HepG2 (cell line): ENCODE results near the gene UNKL. TPM values are rescaled to one million over a fixed set of nuclear protein-coding genes. Genes with fewer than 3 reads are reported as not detected.

Experiments used
- ATAC-seq: fragments of 200-7000 bp; cut with Tn5 transposase; 3 replicates; pipeline ENCODE4 v1.9.1; 2020; ENCODE audit warnings: mild to moderate bottlenecking, moderate library complexity
- BruUV-seq: library from RNA; stranded (reverse); fragments of 400-500 nt; replicated peaks from 2 replicates; lab custom pipeline; 2021; lab: Mats Ljungman, UMichigan
- CTCF ChIA-PET: fragments of 300-600 bp; formaldehyde crosslinking; extraction: SDS; loops from one replicate; lab custom pipeline; 2021; ENCODE audit warnings: low total read pairs, inconsistent platforms, low intra/inter-chr PET ratio; lab: Yijun Ruan, JAX
- POLR2A ChIA-PET: fragments of 350-600 bp; sonication (Branson Sonifier 250); formaldehyde crosslinking; loops from one replicate; lab custom pipeline; 2020; ENCODE audit warnings: antibody characterized with exemption, inconsistent platforms; lab: Yijun Ruan, JAX
- DNase-seq: peaks from one replicate; pipeline ENCODE4 v3.0.0-alpha.2; 2015; ENCODE audit warnings: low spot score
- FAIRE-seq: peaks from 3 replicates; lab custom pipeline; 2011; peaks lifted over from hg19 to GRCh38; lab: Jason Lieb, UNC
- H2AFZ ChIP-seq: one replicate; pipeline ENCODE4 v1.6.1; 2011; ENCODE audit warnings: low read length, inconsistent platforms
- H3K27ac ChIP-seq: fragments of 300-600 bp; 3 replicates; pipeline ENCODE4 v1.8.0; 2011; ENCODE audit warnings: mixed run types, mild to moderate bottlenecking, mixed read lengths, low read length, inconsistent platforms; ENCODE audit not compliant: insufficient read depth; ENCODE audit errors: extremely low read length
- H3K27me3 ChIP-seq, 2 experiments: fragments of 200-600 bp in 1 of 2; 2 replicates in 1 of 2; 3 replicates in 1 of 2; pipeline versions ENCODE4 v1.6.0 to v1.8.0; 2011; ENCODE audit warnings: low read length in 2 of 2, mild to moderate bottlenecking in 2 of 2, moderate library complexity in 2 of 2, inconsistent platforms in 1 of 2; ENCODE audit not compliant: insufficient read depth in 2 of 2, control insufficient read depth in 1 of 2
- H3K36me3 ChIP-seq, 2 experiments: fragments of 200-600 bp in 1 of 2; replicated peaks in 1 of 2; 2 replicates in 1 of 2; 3 replicates in 1 of 2; pipeline versions ENCODE4 v1.5.1 to v1.8.0; 2011; ENCODE audit warnings: low read length in 2 of 2, inconsistent platforms in 1 of 2; ENCODE audit not compliant: insufficient read depth in 2 of 2, control insufficient read depth in 1 of 2
- H3K4me1 ChIP-seq: 2 replicates; pipeline ENCODE4 v1.5.1; 2012; ENCODE audit warnings: low read length, inconsistent platforms; ENCODE audit not compliant: insufficient read depth
- H3K4me2 ChIP-seq: 2 replicates; pipeline ENCODE4 v1.6.0; 2011; ENCODE audit warnings: low read depth, low read length, inconsistent platforms
- H3K4me3 ChIP-seq, 3 experiments: fragments of 200-600 bp in 1 of 3; sonication (generic), shearing (Covaris generic) in 1 of 3; replicated peaks in 1 of 3; 2 replicates each; pipeline ENCODE4 v1.5.1; 2011 to 2016; ENCODE audit warnings: low read length in 3 of 3, inconsistent platforms in 2 of 3, low read depth in 2 of 3, mild to moderate bottlenecking in 2 of 3, control low read depth in 1 of 3, mixed read lengths in 1 of 3; ENCODE audit not compliant: insufficient read depth in 1 of 3
- H3K79me2 ChIP-seq: one replicate; pipeline ENCODE4 v1.6.1; 2011; ENCODE audit warnings: low read length, inconsistent platforms; ENCODE audit not compliant: insufficient read depth
- H3K9ac ChIP-seq: 2 replicates; pipeline ENCODE4 v1.6.0; 2011; ENCODE audit warnings: mild to moderate bottlenecking, low read depth, low read length, inconsistent platforms; ENCODE audit not compliant: insufficient read depth
- H3K9me3 ChIP-seq: 2 replicates; pipeline ENCODE4 v1.5.1; 2012; ENCODE audit warnings: mild to moderate bottlenecking, low read length
- H4K20me1 ChIP-seq: 2 replicates; pipeline ENCODE4 v1.6.0; 2011; ENCODE audit warnings: inconsistent platforms, mild to moderate bottlenecking, low read length, moderate library complexity; ENCODE audit not compliant: insufficient read depth
- CCAR2 ChIP-seq: fragments of 200-400 bp; formaldehyde crosslinking; optimal IDR thresholded peaks from 2 replicates; pipeline ENCODE3; 2018; ENCODE audit warnings: low read depth, mild to moderate bottlenecking, low read length, moderate library complexity
- CSRNP1 ChIP-seq: sonication (generic); formaldehyde crosslinking; IDR thresholded peaks from 2 replicates; pipeline ENCODE4 v1.8.1; 2023; ENCODE audit warnings: mild to moderate bottlenecking, missing genetic modification reagents
- DZIP1 ChIP-seq: sonication (generic); formaldehyde crosslinking; IDR thresholded peaks from 2 replicates; pipeline ENCODE4 v1.5.0; 2020; ENCODE audit warnings: mild to moderate bottlenecking, missing genetic modification reagents
- HDAC2 ChIP-seq: sonication (generic); formaldehyde crosslinking; IDR thresholded peaks from 2 replicates; pipeline ENCODE4 v1.4.0; 2020; ENCODE audit warnings: missing genetic modification reagents
- KLF13 ChIP-seq: sonication (generic); formaldehyde crosslinking; IDR thresholded peaks from 2 replicates; pipeline ENCODE4 v1.4.0; 2020; ENCODE audit warnings: mild to moderate bottlenecking, missing genetic modification reagents
- MLLT10 ChIP-seq: sonication (generic); formaldehyde crosslinking; IDR thresholded peaks from 2 replicates; pipeline ENCODE4 v1.4.0; 2020; ENCODE audit warnings: missing genetic modification reagents
- REL ChIP-seq: sonication (generic); formaldehyde crosslinking; conservative IDR thresholded peaks from 2 replicates; pipeline ENCODE4 v1.8.0; 2022; ENCODE audit warnings: mild to moderate bottlenecking, missing genetic modification reagents, moderate library complexity
- RXRB ChIP-seq: IDR thresholded peaks from 2 replicates; pipeline ENCODE4 v1.6.1; 2016; ENCODE audit warnings: borderline replicate concordance, missing genetic modification reagents, missing compliant biosample characterization
- SSRP1 ChIP-seq: IDR thresholded peaks from 2 replicates; pipeline ENCODE4 v1.6.1; 2016; ENCODE audit warnings: control low read depth
- ZFP82 ChIP-seq: sonication (generic); formaldehyde crosslinking; IDR thresholded peaks from 2 replicates; pipeline ENCODE4 v1.5.1; 2020; ENCODE audit warnings: mild to moderate bottlenecking, missing genetic modification reagents, borderline replicate concordance
- ZNF430 ChIP-seq: sonication (generic); formaldehyde crosslinking; IDR thresholded peaks from 2 replicates; pipeline ENCODE4 v1.9.0; 2021; ENCODE audit warnings: mild to moderate bottlenecking, missing genetic modification reagents
- ZNF746 ChIP-seq: sonication (generic); formaldehyde crosslinking; IDR thresholded peaks from 2 replicates; pipeline ENCODE4 v1.8.0; 2022; ENCODE audit warnings: mild to moderate bottlenecking, missing genetic modification reagents
- ZSCAN21 ChIP-seq: sonication (generic); formaldehyde crosslinking; IDR thresholded peaks from 2 replicates; pipeline ENCODE4 v1.8.0; 2022; ENCODE audit warnings: mild to moderate bottlenecking, missing genetic modification reagents, moderate library complexity, borderline replicate concordance
- WGBS: methylation state at CpG from one replicate; pipeline ENCODE4 v1.1.6; 2017; ENCODE audit warnings: low lambda C conversion rate; 5-methylcytosine and 5-hydroxymethylcytosine counted together
- in situ Hi-C: cut with HindIII; loops from 2 replicates; pipeline ENCODE4 v1.10.0; 2017; ENCODE audit warnings: low pct_unique_long_range_greater_than_20kb; ENCODE audit not compliant: extremely low pct_ligation_motif_present
- intact Hi-C: fragments of 100-400 bp; cut with micrococcal nuclease; formaldehyde crosslinking; loops from one replicate; pipeline ENCODE4 v1.10.0; 2022; ENCODE audit not compliant: unreplicated experiment
- polyA plus RNA-seq, 8 experiments: library from polyadenylated mRNA; depleted of rRNA in 3 of 8; stranded (reverse) in 7 of 8; unstranded in 1 of 8; fragments of >200 nt; fragmentation: Illumina TruSeq in 4 of 8; extraction: Trizol in 4 of 8; gene quantifications; 2 replicates each; pipeline versions ENCODE4 v1.2.1 to v1.2.3, GENCODE V29; 2011 to 2016; ENCODE audit warnings: low read depth in 4 of 8, missing spikeins in 1 of 8, mixed read lengths in 1 of 8; ENCODE audit not compliant: insufficient read depth in 1 of 8
- total RNA-seq, 5 experiments: library from RNA; depleted of rRNA; stranded (reverse); fragments of >200 nt; fragmentation: Illumina TruSeq; extraction: Trizol; gene quantifications; 2 replicates each; pipeline ENCODE4 v1.2.3, GENCODE V29; 2016; ENCODE audit warnings: low read depth in 1 of 5
- TF ChIP-seq, protein P1 (sequence below): sonication (generic); formaldehyde crosslinking; IDR thresholded peaks from 2 replicates; pipeline ENCODE4 v1.4.0; 2020; ENCODE audit warnings: missing genetic modification reagents, mild to moderate bottlenecking, borderline replicate concordance

The UNKL gene
- total and polyA plus RNA-seq, 2 of the 13 experiments (the other 11 are each of a cell fraction or from before 2014, with no cell fraction given), result 10.4 to 17.6 TPM

DNA sequence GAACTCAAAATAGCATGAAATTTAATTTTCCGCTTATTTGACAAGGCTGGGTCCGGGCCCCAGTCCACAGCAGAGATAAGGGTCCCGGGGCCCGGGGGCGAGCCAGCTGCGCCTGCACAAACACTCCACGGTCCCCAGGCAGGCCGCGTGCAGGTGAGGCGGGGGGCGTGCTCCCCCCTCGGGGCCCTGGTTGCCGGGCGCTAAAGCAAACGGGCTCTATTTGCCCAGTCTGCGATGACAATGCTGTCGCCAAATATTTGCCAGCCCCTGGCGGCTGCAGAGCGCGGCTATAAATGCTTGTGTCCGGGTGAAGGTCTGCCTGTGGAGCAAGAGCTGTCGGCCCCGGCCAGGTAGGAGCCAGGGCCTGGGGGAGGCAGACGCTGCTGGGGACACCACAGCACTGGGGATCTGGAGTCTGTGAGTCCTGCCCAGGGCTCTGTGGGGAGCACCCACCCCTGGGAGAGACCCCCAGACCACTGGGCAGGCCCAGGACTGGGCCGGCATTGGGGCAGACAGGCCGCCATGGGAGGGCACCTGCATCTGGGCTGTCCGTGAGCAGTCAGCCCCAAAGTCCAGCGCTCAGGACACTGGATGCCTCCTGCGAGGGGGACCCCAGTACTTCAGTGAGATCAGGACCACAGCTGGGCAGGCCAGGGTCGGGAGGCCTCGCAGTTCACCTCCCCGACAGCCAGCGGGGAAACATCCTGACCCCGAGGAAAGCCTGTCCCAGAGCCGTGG is 16.4 kb upstream of the UNKL start, which contains the start of gene PERCC1 (continued):
- TF ChIP-seq, protein P1, sequence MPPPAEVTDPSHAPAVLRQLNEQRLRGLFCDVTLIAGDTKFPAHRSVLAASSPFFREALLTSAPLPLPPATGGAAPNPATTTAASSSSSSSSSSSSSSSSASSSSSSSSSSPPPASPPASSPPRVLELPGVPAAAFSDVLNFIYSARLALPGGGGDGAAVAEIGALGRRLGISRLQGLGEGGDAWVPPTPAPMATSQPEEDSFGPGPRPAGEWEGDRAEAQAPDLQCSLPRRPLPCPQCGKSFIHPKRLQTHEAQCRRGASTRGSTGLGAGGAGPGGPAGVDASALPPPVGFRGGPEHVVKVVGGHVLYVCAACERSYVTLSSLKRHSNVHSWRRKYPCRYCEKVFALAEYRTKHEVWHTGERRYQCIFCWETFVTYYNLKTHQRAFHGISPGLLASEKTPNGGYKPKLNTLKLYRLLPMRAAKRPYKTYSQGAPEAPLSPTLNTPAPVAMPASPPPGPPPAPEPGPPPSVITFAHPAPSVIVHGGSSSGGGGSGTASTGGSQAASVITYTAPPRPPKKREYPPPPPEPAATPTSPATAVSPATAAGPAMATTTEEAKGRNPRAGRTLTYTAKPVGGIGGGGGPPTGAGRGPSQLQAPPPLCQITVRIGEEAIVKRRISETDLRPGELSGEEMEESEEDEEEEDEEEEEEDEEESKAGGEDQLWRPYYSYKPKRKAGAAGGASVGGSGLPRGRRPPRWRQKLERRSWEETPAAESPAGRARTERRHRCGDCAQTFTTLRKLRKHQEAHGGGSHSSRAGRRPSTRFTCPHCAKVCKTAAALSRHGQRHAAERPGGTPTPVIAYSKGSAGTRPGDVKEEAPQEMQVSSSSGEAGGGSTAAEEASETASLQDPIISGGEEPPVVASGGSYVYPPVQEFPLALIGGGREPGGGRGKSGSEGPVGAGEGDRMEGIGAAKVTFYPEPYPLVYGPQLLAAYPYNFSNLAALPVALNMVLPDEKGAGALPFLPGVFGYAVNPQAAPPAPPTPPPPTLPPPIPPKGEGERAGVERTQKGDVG, result peak; percentile 58; the same call in 1 of the 2 replicates
- TF ChIP-seq CCAR2, result no peak
- peak; percentile 86 for TF ChIP-seq HDAC2
- TF ChIP-seq MLLT10 (CRISPR knock-in tag), result no peak
- TF ChIP-seq, all 625 proteins: peak for 195

GRCh38 chr16:1430214-1430758 is 15.8 kb upstream of the UNKL start:
- Histone ChIP-seq H3K9me3 (no peaks in the 10 kb centered on the region), H3K27ac (no peak overlapping the region), H3K27me3 (peaks cover 10 to 43% of the 10 kb centered on the region in 2 experiments), H3K4me2 (peak overlapping the region; percentile 95), H3K36me3 (no peaks in the 10 kb centered on the region), H3K4me1 (peaks cover 50% of the 10 kb centered on the region), H4K20me1 (no peaks in the 10 kb centered on the region), H3K4me3 (peak overlapping the region; percentile 45 to 72 (median 48)), H2AFZ (no peak overlapping the region), H3K9ac (peak overlapping the region; percentile 53), H3K79me2 (no peaks in the 10 kb centered on the region)
- DNase-seq (no peak), FAIRE-seq (no peak), ATAC-seq (peak; percentile 14)
- WGBS, result 6% methylated on average over 7 of the region's 14 CpGs
- no TSS peak for BruUV-seq
- intact Hi-C loops, result loop anchor here (2.0 kb wide), 1 partner anchor 45 kb away; the partner anchor contains the start of gene CLCN7
- POLR2A ChIA-PET, result interaction anchor here (1.7 to 3.1 kb wide), 2 partner anchors 9 to 11 kb away, joined by 6 to 47 read pairs; partner anchors contain the start of gene UQCC4
- CTCF ChIA-PET, result no interaction called here
- in situ Hi-C loops, result no loop called here
- peak; percentile 56; the same call in 1 of the 2 replicates for TF ChIP-seq CSRNP1
- 0 out of 2 replicates have a peak, but pooled peaks have one; percentile 50 for TF ChIP-seq ZFP82 (CRISPR knock-in tag)
- peak; percentile 50 for TF ChIP-seq ZNF430
- peak; percentile 70; the same call in 1 of the 2 replicates for TF ChIP-seq ZSCAN21
- no peak for TF ChIP-seq DZIP1 (CRISPR knock-in tag)
- 0 out of 2 replicates have a peak, but pooled peaks have one; percentile 13 for TF ChIP-seq REL (CRISPR knock-in tag)
- TF ChIP-seq SSRP1 (CRISPR knock-in tag), result 0 out of 2 replicates have a peak, but pooled peaks have one; percentile 21
- peak; percentile 11; the same call in 1 of the 2 replicates for TF ChIP-seq RXRB (CRISPR knock-in tag)
- TF ChIP-seq KLF13 (CRISPR knock-in tag), result no peak
- TF ChIP-seq ZNF746 (CRISPR knock-in tag), result no peak
